Trophoblast cell (in vitro differentiated cells and primary cell): ENCODE results near the gene FLG.

Source experiments
- DNase-seq, 2 donors: peaks; one replicate each; pipeline ENCODE4 v3.0.0-alpha.2; 2016
- H2AFZ ChIP-seq: 2 replicates; pipeline ENCODE4 v1.6.1; 2013; ENCODE audit warnings: low read length, moderate library complexity, mild to moderate bottlenecking; ENCODE audit not compliant: insufficient read depth, poor library complexity
- H2AK5ac ChIP-seq: 2 replicates; pipeline ENCODE4 v1.6.1; 2013; ENCODE audit warnings: mild to moderate bottlenecking, low read length
- H2BK120ac ChIP-seq: 2 replicates; pipeline ENCODE4 v1.6.1; 2013; ENCODE audit warnings: low read length, mild to moderate bottlenecking, moderate library complexity; ENCODE audit not compliant: insufficient read depth, poor library complexity
- H2BK12ac ChIP-seq: 2 replicates; pipeline ENCODE4 v1.6.1; 2013; ENCODE audit warnings: mild to moderate bottlenecking, low read length, moderate library complexity
- H2BK5ac ChIP-seq: 2 replicates; pipeline ENCODE4 v1.6.1; 2013; ENCODE audit warnings: low read length, low read depth, moderate library complexity, mild to moderate bottlenecking; ENCODE audit not compliant: poor library complexity
- H3K14ac ChIP-seq: 2 replicates; pipeline ENCODE4 v1.6.1; 2013; ENCODE audit warnings: mild to moderate bottlenecking, low read length
- H3K18ac ChIP-seq: 2 replicates; pipeline ENCODE4 v1.6.1; 2013; ENCODE audit warnings: mild to moderate bottlenecking, low read length
- H3K23ac ChIP-seq: 2 replicates; pipeline ENCODE4 v1.6.1; 2013; ENCODE audit warnings: low read length
- H3K27ac ChIP-seq: 2 replicates; pipeline ENCODE4 v1.5.1; 2013; ENCODE audit warnings: low read depth, mild to moderate bottlenecking, inconsistent platforms, low read length, moderate library complexity
- H3K27me3 ChIP-seq: 2 replicates; pipeline ENCODE4 v1.6.1; 2013; ENCODE audit warnings: inconsistent platforms, mild to moderate bottlenecking, low read length, moderate library complexity; ENCODE audit not compliant: insufficient read depth
- H3K36me3 ChIP-seq, 2 experiments: 1 replicate in 1 of 2; 2 replicates in 1 of 2; pipeline ENCODE4 v1.6.1; 2013; ENCODE audit warnings: low read length in 2 of 2, mild to moderate bottlenecking in 2 of 2, moderate library complexity in 1 of 2; ENCODE audit not compliant: insufficient read depth in 2 of 2, control insufficient read depth in 1 of 2
- H3K4ac ChIP-seq: 2 replicates; pipeline ENCODE4 v1.6.1; 2013; ENCODE audit warnings: low read depth, mild to moderate bottlenecking, low read length, moderate library complexity
- H3K4me1 ChIP-seq, 2 experiments: 1 replicate in 1 of 2; 2 replicates in 1 of 2; pipeline ENCODE4 v1.6.1; 2013; ENCODE audit warnings: low read length in 2 of 2, mild to moderate bottlenecking in 2 of 2, moderate library complexity in 1 of 2; ENCODE audit not compliant: insufficient read depth in 2 of 2, control insufficient read depth in 1 of 2
- H3K4me2 ChIP-seq: 2 replicates; pipeline ENCODE4 v1.6.1; 2013; ENCODE audit warnings: inconsistent platforms, mild to moderate bottlenecking, low read length, moderate library complexity
- H3K4me3 ChIP-seq: 2 replicates; pipeline ENCODE4 v1.5.1; 2013; ENCODE audit warnings: mild to moderate bottlenecking, low read depth, low read length, inconsistent platforms
- H3K79me1 ChIP-seq: one replicate; pipeline ENCODE4 v1.6.1; 2013; ENCODE audit warnings: low read length
- H3K79me2 ChIP-seq: 2 replicates; pipeline ENCODE4 v1.6.1; 2013; ENCODE audit warnings: low read length, mild to moderate bottlenecking; ENCODE audit not compliant: control insufficient read depth, insufficient read depth, poor library complexity
- H3K9ac ChIP-seq: 2 replicates; pipeline ENCODE4 v1.6.1; 2013; ENCODE audit warnings: mild to moderate bottlenecking, low read length
- H3K9me3 ChIP-seq: 2 replicates; pipeline ENCODE4 v1.6.1; 2013; ENCODE audit warnings: low read depth, mild to moderate bottlenecking, control low read depth, inconsistent platforms, low read length; ENCODE audit not compliant: insufficient read depth
- H4K12ac ChIP-seq: 2 replicates; pipeline ENCODE4 v1.6.1; 2013; ENCODE audit warnings: low read depth, mild to moderate bottlenecking, low read length, moderate library complexity
- H4K8ac ChIP-seq: 2 replicates; pipeline ENCODE4 v1.6.1; 2013; ENCODE audit warnings: low read depth, mild to moderate bottlenecking, low read length, moderate library complexity
- H4K91ac ChIP-seq: one replicate; pipeline ENCODE4 v1.6.1; 2013; ENCODE audit warnings: low read depth, mild to moderate bottlenecking, low read length, moderate library complexity
- WGBS: extraction: QIAGEN DNeasy Blood & Tissue Kit; methylation state at CpG from one replicate; pipeline ENCODE4 v1.1.7; 2013; ENCODE audit warnings: missing lambda C conversion rate; ENCODE audit not compliant: insufficient read length, insufficient coverage; ENCODE audit errors: extremely low coverage; 5-methylcytosine and 5-hydroxymethylcytosine counted together

The FLG gene

DNA sequence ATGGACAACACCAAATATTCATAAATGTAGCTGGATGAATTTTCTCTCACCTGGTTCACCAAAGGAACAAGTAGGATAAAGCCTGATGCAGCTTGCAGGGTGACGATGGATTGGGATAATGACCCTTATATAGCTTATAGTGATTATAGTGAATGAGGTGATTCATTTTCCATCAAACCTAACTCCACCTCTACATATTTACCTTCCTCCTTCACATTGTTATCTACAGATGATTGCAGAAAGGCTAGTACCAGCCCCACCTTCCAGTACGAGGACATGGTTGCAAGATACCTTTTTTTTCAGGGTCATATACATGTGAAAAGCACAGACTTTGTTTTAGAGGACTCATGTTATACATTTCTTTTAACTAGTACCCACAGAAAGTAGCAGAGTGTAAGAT lies 34.9 kb upstream of the FLG start, which contains the start of gene FLG2:
Gene FLG2 (minus strand): TSS at position 101 of the 400 bp plus-strand sequence. CDS start 1,122 bp downstream, outside the sequence.
- H3K4me2 ChIP-seq: no peak within 1 kb of the TSS
- H3K9me3 ChIP-seq: peaks cover 17% of the 10 kb centered on the region
- no peak within 1 kb of the TSS for H4K12ac ChIP-seq
- no peaks in the 10 kb centered on the region for H3K27me3 ChIP-seq
- no peak within 1 kb of the TSS for H3K4ac ChIP-seq
- WGBS: no CpG with 5 or more reads among the region's 2 CpGs
- H3K18ac ChIP-seq: no peak within 1 kb of the TSS
- no peaks in the 10 kb centered on the region for H3K79me1 ChIP-seq
- H3K36me3 ChIP-seq: no peaks in the 10 kb centered on the region
- H3K79me2 ChIP-seq: no peaks in the 10 kb centered on the region
- no peak within 1 kb of the TSS for H3K9ac ChIP-seq
- no peak within 1 kb of the TSS for H3K4me3 ChIP-seq
- H4K8ac ChIP-seq: no peak within 1 kb of the TSS
- DNase-seq: no peak
- no peak within 1 kb of the TSS for H4K91ac ChIP-seq
- H2AFZ ChIP-seq: no peak within 1 kb of the TSS
- H3K27ac ChIP-seq: no peak within 1 kb of the TSS
- no peak within 1 kb of the TSS for H3K23ac ChIP-seq
- H3K4me1 ChIP-seq: no peaks in the 10 kb centered on the region
- no peak within 1 kb of the TSS for H2BK12ac ChIP-seq
- H2BK120ac ChIP-seq: no peak within 1 kb of the TSS
- H2AK5ac ChIP-seq: no peak within 1 kb of the TSS
- H3K14ac ChIP-seq: no peak within 1 kb of the TSS
- no peak within 1 kb of the TSS for H2BK5ac ChIP-seq

- WGBS: no CpG with 5 or more reads among the region's 1 CpG
- Histone ChIP-seq H3K9ac (no peak overlapping the region), H3K18ac (no peak overlapping the region), H3K4ac (no peak overlapping the region), H4K8ac (no peak overlapping the region), H4K91ac (no peak overlapping the region), H3K79me1 (no peaks in the 10 kb centered on the region), H2BK5ac (no peak overlapping the region), H2BK12ac (no peak overlapping the region), H4K12ac (no peak overlapping the region), H3K4me1 (no peaks in the 10 kb centered on the region), H2AK5ac (no peak overlapping the region), H3K9me3 (peaks cover 46% of the 10 kb centered on the region), H3K27me3 (no peaks in the 10 kb centered on the region), H3K14ac (no peak overlapping the region), H3K4me3 (no peak overlapping the region), H3K79me2 (no peaks in the 10 kb centered on the region), H3K36me3 (no peaks in the 10 kb centered on the region), H3K27ac (no peak overlapping the region), H2AFZ (no peak overlapping the region), H3K4me2 (no peak overlapping the region), H3K23ac (no peak overlapping the region), H2BK120ac (no peak overlapping the region)
- no peak for DNase-seq
These were observed 31.7 kb upstream of the FLG start for GRCh38 chr1:152356736-152357135.

DNA sequence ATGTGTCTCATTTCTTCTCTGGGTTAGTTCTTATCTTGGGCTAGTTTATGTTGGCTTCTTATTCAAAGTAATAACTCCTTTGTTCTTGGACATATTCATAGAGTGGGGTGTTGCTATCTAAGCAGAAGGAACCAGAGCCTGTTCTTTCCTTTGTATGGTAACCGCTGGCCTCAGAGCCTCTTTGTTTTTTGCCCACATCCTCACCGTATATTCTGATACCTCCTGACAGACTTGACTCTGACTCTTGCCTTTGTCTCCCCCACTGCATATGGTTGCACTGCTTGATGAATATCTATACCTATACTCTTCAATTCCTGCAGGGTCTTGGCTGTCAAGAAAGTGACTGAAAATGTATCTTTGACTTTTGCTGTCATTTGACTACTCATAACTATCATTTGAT lies 24.6 kb upstream of the FLG start:
- Histone ChIP-seq H3K9ac (no peak overlapping the region), H4K91ac (no peak overlapping the region), H2BK12ac (no peak overlapping the region), H3K79me1 (no peaks in the 10 kb centered on the region), H3K18ac (no peak overlapping the region), H3K79me2 (no peaks in the 10 kb centered on the region), H2AFZ (no peak overlapping the region), H2BK5ac (no peak overlapping the region), H2AK5ac (no peak overlapping the region), H4K12ac (no peak overlapping the region), H3K27ac (no peak overlapping the region), H3K14ac (no peak overlapping the region), H4K8ac (no peak overlapping the region), H3K9me3 (peaks cover 39% of the 10 kb centered on the region), H3K4me1 (no peaks in the 10 kb centered on the region), H3K4me2 (no peak overlapping the region), H3K23ac (no peak overlapping the region), H3K36me3 (no peaks in the 10 kb centered on the region), H3K4ac (no peak overlapping the region), H2BK120ac (no peak overlapping the region), H3K4me3 (no peak overlapping the region), H3K27me3 (no peaks in the 10 kb centered on the region)
- no CpG with 5 or more reads among the region's 2 CpGs for WGBS
- DNase-seq: no peak

GRCh38 chr1:152348447-152348846 lies 23.4 kb upstream of the FLG start:
- no CpG with 5 or more reads among the region's 1 CpG for WGBS

More at GRCh38 chr1:152348447-152348846, 23.4 kb upstream of the FLG start:
- no peak overlapping the region for H2BK120ac ChIP-seq
- H3K9me3 ChIP-seq: peaks cover 27% of the 10 kb centered on the region
- no peaks in the 10 kb centered on the region for H3K79me2 ChIP-seq
- no peak overlapping the region for H2BK12ac ChIP-seq
- H3K4ac ChIP-seq: no peak overlapping the region
- H3K23ac ChIP-seq: no peak overlapping the region
- no peak overlapping the region for H3K27ac ChIP-seq
- H4K8ac ChIP-seq: no peak overlapping the region
- H2AFZ ChIP-seq: no peak overlapping the region
- no peak for DNase-seq
- no peak overlapping the region for H2BK5ac ChIP-seq
- no peaks in the 10 kb centered on the region for H3K4me1 ChIP-seq
- H3K27me3 ChIP-seq: no peaks in the 10 kb centered on the region
- no peak overlapping the region for H4K12ac ChIP-seq
- H2AK5ac ChIP-seq: no peak overlapping the region
- H3K9ac ChIP-seq: no peak overlapping the region
- no peak overlapping the region for H3K4me3 ChIP-seq
- no peaks in the 10 kb centered on the region for H3K36me3 ChIP-seq
- H3K14ac ChIP-seq: no peak overlapping the region
- H3K18ac ChIP-seq: no peak overlapping the region
- no peak overlapping the region for H3K4me2 ChIP-seq
- no peak overlapping the region for H4K91ac ChIP-seq
- H3K79me1 ChIP-seq: no peaks in the 10 kb centered on the region
